ENCODE data around the gene GABARAP. TPM values are rescaled to one million over a fixed set of nuclear protein-coding genes. Genes with fewer than 3 reads are reported as not detected.

Gene GABARAP
- total and polyA plus RNA-seq, 9 donors = 526 to 1,518 (median 640) TPM

DNA sequence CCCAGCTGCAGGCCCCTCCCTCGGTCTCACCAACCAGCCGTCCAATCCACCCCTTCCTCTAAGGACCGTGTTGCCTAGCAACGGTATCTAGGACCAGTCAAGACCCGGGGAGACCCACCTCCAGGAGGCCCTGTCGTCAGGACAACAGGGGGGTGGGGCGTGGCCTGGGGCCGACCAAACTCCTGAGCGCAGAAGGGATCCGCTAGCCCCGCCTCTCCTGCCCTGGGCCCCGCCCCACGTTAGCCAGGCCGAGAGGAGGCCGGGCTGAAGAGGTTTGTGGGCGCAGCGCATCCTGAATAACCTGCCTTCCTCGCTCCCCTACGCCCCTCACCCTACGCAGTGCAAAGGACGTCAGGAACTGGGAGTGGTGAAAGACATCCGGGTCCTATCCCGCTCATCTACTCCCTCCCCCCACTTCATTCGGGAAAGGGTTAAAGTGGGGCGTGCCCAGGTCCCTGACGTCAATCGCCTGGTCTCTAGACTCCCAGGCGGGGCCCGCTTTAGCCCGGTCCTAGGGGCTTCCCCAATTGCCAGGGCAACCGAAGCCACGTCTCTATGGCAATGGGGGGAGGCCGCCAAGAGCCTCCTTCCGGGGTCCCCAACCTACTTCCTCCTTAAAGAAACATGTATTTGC, 37.3 kb downstream of the GABARAP start:
- no peaks in the 10 kb centered on the region for H3K9me3 ChIP-seq
- TF ChIP-seq EP300 (IDR thresholded peaks at IDR 0.05) (peak; percentile 79), POLR2A (IDR thresholded peaks at IDR 0.05) (peak; percentile 67)
- TF ChIP-seq, protein P1, sequence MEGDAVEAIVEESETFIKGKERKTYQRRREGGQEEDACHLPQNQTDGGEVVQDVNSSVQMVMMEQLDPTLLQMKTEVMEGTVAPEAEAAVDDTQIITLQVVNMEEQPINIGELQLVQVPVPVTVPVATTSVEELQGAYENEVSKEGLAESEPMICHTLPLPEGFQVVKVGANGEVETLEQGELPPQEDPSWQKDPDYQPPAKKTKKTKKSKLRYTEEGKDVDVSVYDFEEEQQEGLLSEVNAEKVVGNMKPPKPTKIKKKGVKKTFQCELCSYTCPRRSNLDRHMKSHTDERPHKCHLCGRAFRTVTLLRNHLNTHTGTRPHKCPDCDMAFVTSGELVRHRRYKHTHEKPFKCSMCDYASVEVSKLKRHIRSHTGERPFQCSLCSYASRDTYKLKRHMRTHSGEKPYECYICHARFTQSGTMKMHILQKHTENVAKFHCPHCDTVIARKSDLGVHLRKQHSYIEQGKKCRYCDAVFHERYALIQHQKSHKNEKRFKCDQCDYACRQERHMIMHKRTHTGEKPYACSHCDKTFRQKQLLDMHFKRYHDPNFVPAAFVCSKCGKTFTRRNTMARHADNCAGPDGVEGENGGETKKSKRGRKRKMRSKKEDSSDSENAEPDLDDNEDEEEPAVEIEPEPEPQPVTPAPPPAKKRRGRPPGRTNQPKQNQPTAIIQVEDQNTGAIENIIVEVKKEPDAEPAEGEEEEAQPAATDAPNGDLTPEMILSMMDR (IDR thresholded peaks at IDR 0.05) = no peak
- no peaks in the 10 kb centered on the region for H3K27me3 ChIP-seq
- WGBS, 3 donors = 0 to 2% (median 1%) methylated on average over 34 of the region's 34 CpGs
- peaks cover 10% of the 10 kb centered on the region for H3K4me1 ChIP-seq (ENCODE audit: insufficient read depth)
- peak overlapping the region; percentile 4 to 78 for H3K27ac ChIP-seq
- peak overlapping the region; percentile 33 for H3K4me3 ChIP-seq
- intact Hi-C loops (cut with DNase I) = no loop called here
- H3K36me3 ChIP-seq = no peaks in the 10 kb centered on the region
- DNase-seq = peak; percentile 93 to 96 (median 95)

DNA sequence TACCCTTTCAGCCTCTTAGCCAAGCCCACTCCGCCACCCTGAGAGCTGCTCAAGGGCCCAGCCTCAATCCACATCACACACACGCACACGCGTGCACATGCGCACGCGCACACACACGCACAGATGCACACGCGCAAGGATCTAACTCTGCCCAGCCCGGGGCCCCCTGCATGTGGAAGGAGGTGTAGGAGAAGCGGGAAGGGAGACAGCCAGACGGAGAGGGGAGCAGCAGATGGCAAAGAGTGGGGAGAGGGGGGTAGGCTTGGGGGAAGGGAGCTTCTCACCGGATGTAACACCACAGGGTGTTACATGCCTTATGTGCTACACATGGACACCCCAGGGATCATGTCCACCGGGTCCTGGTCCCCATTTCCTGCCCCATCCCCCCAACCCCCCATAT, 37.9 kb downstream of the GABARAP start:
- Histone ChIP-seq H3K4me1 (ENCODE audit: insufficient read depth) (peaks cover 10% of the 10 kb centered on the region), H3K36me3 (no peaks in the 10 kb centered on the region), H3K4me3 (peak overlapping the region; percentile 33), H3K27ac (peak overlapping the region; percentile 4 to 78), H3K9me3 (no peaks in the 10 kb centered on the region), H3K27me3 (no peaks in the 10 kb centered on the region)
- intact Hi-C loops (cut with DNase I) = no loop called here
- DNase-seq = peak in 3 of 5 donors; percentile 31 to 61 (median 60)
- WGBS, 3 donors = 63 to 70% (median 65%) methylated on average over 15 of the region's 15 CpGs
- TF ChIP-seq, protein P1 (IDR thresholded peaks at IDR 0.05) = no peak
- TF ChIP-seq EP300 (IDR thresholded peaks at IDR 0.05) (no peak), POLR2A (IDR thresholded peaks at IDR 0.05) (no peak)

DNA sequence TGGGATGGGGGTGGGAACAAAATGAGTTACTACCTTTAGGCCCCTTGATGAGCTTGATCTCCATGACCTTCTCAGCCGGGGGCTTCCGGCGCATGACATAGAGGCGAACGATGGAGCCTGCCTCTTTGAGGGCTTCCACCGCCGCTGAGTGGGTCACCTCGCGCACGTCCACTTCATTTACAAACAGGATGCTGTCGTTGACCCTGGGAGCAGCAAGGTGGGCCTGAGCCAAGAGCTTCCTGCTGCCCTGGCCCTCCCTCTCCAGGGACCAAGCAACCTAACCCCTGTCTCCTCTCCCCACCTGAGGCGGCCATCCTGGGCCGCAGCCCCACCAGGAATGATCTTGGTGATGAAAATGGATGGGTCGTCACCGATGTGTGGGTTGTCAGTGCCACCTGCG, 38.9 kb downstream of the GABARAP start:
- H3K27me3 ChIP-seq = no peaks in the 10 kb centered on the region
- H3K36me3 ChIP-seq = no peaks in the 10 kb centered on the region
- 82 to 88% (median 85%) methylated on average over 15 to 16 of the region's 16 CpGs for WGBS, 3 donors
- no peaks in the 10 kb centered on the region for H3K9me3 ChIP-seq
- no peak overlapping the region for H3K4me3 ChIP-seq
- intact Hi-C loops (cut with DNase I) = no loop called here
- peak in 3 of 5 donors; percentile 49 to 54 (median 52) for DNase-seq
- TF ChIP-seq POLR2A (IDR thresholded peaks at IDR 0.05) (no peak), EP300 (IDR thresholded peaks at IDR 0.05) (no peak)
- TF ChIP-seq, protein P1 (IDR thresholded peaks at IDR 0.05) = no peak
- H3K27ac ChIP-seq = no peak overlapping the region
- H3K4me1 ChIP-seq (ENCODE audit: insufficient read depth) = peaks cover 10% of the 10 kb centered on the region

DNA sequence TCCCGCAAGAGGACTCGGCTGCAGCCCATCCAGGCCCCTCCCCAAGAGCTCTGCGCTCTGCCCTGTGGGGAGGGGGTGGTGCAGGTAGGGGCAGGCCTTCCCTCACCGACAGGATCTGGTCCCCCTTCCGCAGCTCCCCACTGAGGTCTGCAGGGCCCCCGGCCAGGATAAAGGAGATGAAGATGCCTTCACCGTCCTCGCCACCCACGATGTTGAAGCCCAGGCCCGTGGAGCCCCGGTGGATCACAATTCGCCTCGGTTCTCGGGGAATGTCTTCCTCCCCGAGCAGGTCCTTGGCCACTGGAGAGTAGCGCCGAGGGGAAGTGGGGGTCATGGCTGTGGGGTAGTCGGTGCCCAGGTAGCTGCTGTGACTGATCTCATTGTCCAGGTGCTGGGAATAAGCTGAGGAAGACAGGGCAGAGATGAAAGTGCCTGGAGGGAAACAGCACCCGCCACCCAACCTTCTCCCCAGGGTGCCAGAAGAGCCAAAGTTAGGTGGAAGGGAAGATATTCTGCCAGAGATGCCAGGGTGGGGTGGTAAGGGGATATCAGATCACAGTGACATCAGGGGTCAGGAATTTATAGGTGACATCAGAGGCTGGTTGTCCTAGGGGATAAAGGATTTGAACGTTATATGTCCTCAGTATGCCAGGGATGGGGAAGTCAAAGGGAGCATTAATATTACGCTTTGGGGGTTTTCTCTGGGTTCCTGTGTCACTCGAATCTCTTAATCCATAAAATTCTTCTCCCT, 45.4 kb downstream of the GABARAP start:
- Histone ChIP-seq H3K4me3 (no peak overlapping the region), H3K36me3 (no peaks in the 10 kb centered on the region), H3K27ac (no peak overlapping the region), H3K27me3 (no peaks in the 10 kb centered on the region), H3K9me3 (no peaks in the 10 kb centered on the region), H3K4me1 (ENCODE audit: insufficient read depth) (no peaks in the 10 kb centered on the region)
- TF ChIP-seq, protein P1 (IDR thresholded peaks at IDR 0.05) = no peak
- no peak for TF ChIP-seq EP300 (IDR thresholded peaks at IDR 0.05)
- no peak for TF ChIP-seq POLR2A (IDR thresholded peaks at IDR 0.05)
- intact Hi-C loops (cut with DNase I) = no loop called here
- DNase-seq = peak in 1 of 5 donors; percentile 14
- WGBS, 3 donors = 88 to 91% (median 90%) methylated on average over 22 of the region's 22 CpGs
